Head of caudate nucleus (tissue), 42 donors: ENCODE data around the gene NFYC.
A peak's percentile ranks its signal among the peaks of the same experiment; 100 is the strongest.

ENCODE experiments used
- DNase-seq, 42 donors: peaks; one replicate each; pipeline versions ENCODE4 v3.0.0 to v3.0.0-alpha.2; 2020 to 2021; ENCODE audit warnings: mixed read lengths in 7 of 42
- intact Hi-C: fragments of 100-400 bp; cut with DNase I; formaldehyde crosslinking; loops from one replicate; pipeline ENCODE4 v1.15.0; 2022

The NFYC gene

GRCh38 chr1:40691538-40692428, at the start of gene NFYC:
TSS of gene NFYC (plus strand) at chr1:40691704. CDS start at chr1:40738844, 47,140 bp downstream.
- intact Hi-C loops = loop anchor here (2.0 kb wide), 1 partner anchor 17 kb away; no protein-coding TSS in a partner anchor
- peak; percentile 93 to 98 (median 96) for DNase-seq

DNA sequence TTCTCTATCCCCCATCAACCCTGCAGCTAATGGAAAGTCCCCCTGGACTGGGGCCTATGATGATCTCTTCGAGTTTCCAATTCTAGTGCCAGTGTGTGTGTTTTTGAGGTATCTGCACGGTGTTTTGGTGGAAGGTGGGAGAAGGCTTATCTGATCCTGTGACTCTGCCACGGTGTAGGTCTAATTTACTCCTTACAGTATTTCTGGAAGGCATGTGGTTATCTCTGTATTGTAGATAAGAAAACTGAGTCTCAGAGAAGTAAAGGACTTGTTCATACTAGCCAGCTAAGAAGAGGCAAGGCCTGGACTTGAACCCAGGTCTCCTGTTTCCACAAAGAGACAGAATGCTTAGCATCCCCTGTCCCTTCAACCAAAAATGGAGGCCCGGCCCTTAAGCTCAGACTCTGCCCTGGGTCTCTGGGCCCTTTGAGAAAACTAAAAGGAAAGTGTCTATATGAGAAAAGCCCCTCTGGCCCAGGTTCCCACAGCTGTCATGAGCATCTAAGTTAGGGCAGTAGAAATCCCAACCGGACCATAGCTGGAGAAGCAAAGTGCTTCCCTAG, 46.3 kb upstream of the NFYC start:
- no peak for DNase-seq
- intact Hi-C loops = no loop called here

DNA sequence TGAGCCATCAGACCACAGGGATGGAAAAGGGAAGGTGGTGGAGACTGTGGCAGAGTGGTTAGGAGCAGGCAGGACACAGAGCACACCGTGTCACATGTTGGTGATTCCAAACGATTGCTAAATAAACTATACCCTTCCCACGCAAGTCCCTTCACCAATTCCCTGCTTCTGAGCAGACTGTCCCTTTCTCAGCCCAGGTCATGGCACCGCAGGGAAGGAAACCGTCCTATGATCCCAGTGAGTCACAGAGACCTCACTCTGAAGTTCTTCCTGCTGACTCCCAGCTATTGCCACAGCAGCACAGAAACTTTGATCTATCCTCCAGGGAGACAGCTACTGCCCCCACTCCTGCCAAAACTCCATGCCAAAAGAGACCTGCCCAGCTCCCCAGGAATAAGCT, 45.2 kb upstream of the NFYC start:
- no peak for DNase-seq
- intact Hi-C loops = no loop called here

GRCh38 chr1:40648200-40648599, 43.3 kb upstream of the NFYC start:
- DNase-seq = no peak
- intact Hi-C loops = no loop called here

DNA sequence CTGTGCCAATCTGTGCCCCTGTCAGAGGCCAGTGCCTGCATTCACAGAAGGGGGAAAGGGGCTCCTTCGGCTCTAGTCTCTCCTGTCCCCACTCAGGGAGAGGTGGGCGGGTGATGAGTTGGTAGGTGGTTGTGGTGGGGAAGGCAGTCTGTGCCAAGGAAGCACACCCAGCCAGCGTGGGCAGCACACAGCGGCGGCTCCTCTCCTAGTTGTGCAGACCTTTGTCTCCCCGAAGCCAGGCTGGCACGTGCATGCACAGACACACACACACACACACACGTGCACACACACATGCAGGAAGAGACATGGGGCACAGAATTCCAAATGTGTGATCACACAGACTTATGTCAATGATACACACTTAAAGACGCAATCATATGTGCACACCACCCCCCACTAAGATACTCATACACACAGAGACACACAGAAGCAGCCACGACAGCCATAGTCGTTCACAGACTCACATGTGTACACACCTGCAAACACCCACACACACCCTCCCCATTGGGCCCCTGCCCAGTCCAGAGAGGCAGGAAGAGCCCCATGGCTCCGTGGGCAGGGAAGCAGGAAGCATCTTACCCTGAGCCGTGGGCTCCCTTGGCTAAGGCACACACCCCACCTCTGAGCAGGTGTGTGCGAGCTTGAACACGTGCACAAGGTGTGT, 42.4 kb upstream of the NFYC start:
- peak in 40 of 42 donors; percentile 20 to 85 (median 62) for DNase-seq
- intact Hi-C loops = no loop called here

DNA sequence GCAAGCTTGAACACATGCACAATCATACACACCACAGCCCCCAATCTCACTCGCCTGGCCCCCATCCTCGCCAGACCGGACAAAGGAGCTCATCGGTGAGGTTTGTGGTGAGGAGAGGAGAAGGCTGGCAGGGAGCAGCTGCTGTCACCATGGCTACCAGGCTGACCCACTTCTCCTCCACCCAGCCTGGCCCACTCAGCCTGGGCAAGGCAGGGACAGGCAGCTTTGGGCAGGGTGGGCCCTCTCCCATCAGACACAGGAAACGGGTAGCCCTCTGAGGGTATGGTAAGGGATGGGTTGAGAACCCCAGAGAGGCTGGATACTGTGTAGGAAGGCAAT, 41.9 kb upstream of the NFYC start:
- intact Hi-C loops = no loop called here
- peak in 1 of 42 donors; percentile 19 for DNase-seq

DNA sequence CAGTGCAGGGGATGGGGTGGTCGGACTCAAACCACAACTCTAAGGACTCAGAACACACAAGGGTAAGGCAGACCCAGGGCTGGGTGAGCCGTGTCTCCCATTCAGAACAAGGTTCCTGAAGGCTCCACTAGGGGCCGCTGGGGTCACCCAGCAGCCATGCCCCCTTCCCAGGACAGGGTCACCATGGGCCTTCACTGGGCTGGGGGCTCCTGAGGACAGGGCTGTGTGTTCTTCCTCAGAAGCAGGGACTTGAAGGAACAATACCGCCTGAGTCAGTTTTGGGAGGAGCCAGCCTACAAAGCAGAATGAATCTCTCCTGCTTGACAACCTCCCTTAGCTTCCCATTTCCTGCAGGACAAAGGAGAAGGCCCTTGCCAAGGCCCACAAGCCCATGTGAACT, 41.4 kb upstream of the NFYC start:
- peak in 1 of 42 donors; percentile 26 for DNase-seq
- intact Hi-C loops = no loop called here

GRCh38 chr1:40651138-40651857, 40.2 kb upstream of the NFYC start:
- intact Hi-C loops = no loop called here
- DNase-seq = peak; percentile 42 to 89 (median 72)

DNA sequence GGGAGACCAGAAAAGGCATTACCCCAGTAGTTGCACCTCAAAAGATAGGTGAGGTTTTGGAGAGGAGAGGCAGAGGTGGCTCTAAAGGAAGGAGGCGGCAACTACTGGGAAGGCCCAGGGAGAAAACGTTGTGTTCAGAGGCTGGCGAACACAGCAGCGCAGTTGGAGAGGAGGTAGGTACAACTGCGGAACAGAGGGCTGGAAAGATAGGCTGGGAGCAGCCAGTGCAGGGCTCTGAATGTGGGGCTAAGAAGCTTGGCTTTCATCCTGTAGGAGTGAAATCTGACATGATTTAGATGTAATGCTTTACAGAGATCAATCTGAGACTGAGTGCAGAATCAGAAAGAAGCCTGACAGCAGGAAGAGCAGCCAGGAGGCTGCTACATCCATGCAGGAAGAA, 39.0 kb upstream of the NFYC start:
- DNase-seq = peak in 38 of 42 donors; percentile 29 to 83 (median 56)
- intact Hi-C loops = no loop called here

GRCh38 chr1:40652979-40653378, 38.5 kb upstream of the NFYC start:
- intact Hi-C loops = no loop called here
- peak in 2 of 42 donors; percentile 34 to 40 for DNase-seq

DNA sequence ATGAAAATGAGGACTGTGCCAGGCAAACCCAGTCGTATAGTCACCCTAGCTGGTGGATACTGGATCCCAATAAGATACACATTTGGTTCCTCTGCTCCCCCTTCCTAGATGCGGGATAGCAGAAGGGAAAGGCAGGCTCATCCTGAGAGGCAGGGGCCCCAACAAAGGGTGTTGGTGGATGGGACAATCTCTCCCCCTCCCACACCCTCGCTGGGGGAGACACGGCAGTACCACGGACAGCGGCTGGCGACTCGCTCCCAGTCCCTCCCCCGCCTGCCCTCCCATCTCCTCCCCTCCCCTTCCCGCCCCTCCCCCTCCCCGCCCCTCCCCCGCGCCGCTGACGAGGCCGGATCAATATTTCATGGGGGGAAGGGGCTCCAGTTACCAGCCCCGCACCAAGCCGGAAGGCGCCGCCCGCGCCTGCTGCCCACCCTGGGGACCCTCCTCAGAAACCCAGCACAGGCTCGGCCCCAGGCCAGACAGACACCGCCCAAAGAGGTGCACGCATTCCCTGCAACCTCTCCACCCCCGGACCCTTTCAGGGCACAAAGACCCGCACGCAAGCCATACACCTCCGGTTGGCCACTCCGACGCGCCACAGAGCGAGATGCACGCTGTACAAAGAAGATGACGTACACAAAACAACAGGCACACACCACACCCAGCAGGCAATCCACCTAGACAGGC, 37.5 kb upstream of the NFYC start:
- intact Hi-C loops = no loop called here
- DNase-seq = no peak

DNA sequence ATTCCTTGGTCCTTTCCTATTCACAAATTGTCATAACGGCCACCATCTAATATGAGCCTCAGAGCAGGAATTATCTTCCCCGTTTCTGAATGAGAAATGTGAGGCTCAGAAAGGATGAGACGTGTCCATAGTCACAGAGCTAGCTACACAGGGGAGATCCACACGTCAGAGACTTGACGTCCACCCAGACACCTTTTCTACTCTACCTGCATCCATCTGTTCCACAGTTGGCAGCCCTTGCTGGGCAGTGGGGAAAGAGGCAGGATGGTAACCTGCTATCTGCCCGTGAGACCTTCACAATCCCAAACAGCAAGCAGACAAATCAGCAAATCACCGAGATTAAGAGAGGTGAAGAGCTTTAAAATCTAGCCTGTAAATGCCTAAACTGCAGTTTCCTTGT, 34.5 kb upstream of the NFYC start:
- no peak for DNase-seq
- intact Hi-C loops = no loop called here

- intact Hi-C loops = no loop called here
- no peak for DNase-seq
These were observed 32.5 kb upstream of the NFYC start for GRCh38 chr1:40658751-40659648.

DNA sequence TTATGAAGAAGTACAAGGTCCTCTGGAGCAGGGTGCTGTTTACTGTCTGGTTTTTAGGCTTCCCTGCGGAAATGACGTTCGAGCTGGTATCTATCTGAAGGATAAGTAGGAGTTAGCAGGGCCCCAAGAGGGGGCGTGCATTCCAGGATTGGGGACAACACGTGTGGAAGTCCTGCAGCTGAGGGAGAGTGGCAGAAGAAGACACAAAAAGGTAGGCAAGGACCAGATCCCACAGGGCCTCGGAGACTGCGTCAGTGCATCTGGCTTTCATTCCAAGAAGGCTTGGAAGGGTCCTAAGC, 31.9 kb upstream of the NFYC start:
- DNase-seq = no peak
- intact Hi-C loops = no loop called here

GRCh38 chr1:40661678-40662077, 29.8 kb upstream of the NFYC start:
- intact Hi-C loops = no loop called here
- no peak for DNase-seq

GRCh38 chr1:40662151-40662550, 29.4 kb upstream of the NFYC start:
- intact Hi-C loops = no loop called here
- DNase-seq = no peak

DNA sequence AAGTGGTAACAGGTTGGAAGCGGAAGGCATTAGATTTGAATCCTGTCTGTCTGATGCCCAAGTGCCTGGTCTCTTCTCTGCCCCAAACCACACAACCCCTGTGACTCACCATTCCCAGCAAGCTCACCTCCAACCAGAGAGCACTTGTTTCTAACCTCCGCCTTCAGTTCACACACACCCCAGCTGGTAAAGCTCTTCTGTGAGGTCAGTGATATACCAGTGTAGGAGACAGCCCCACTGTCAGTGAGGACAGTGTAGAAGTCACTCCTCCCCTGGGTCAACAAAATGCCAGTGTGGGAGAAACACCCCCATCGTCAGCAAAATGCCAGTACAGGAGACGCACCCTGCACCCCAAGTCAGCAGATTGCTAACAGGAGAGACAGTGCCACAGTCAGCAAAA, 28.6 kb upstream of the NFYC start:
- intact Hi-C loops = no loop called here
- peak in 1 of 42 donors; percentile 22 for DNase-seq
